HK-2 (cell line): ENCODE results near the gene TOX2.
A peak's percentile ranks its signal among the peaks of the same experiment; 100 is the strongest.

Experiments
- DNase-seq: peaks from one replicate; pipeline ENCODE4 v3.0.0-alpha.2; 2018; ENCODE audit not compliant: unreplicated experiment

The TOX2 gene

DNA sequence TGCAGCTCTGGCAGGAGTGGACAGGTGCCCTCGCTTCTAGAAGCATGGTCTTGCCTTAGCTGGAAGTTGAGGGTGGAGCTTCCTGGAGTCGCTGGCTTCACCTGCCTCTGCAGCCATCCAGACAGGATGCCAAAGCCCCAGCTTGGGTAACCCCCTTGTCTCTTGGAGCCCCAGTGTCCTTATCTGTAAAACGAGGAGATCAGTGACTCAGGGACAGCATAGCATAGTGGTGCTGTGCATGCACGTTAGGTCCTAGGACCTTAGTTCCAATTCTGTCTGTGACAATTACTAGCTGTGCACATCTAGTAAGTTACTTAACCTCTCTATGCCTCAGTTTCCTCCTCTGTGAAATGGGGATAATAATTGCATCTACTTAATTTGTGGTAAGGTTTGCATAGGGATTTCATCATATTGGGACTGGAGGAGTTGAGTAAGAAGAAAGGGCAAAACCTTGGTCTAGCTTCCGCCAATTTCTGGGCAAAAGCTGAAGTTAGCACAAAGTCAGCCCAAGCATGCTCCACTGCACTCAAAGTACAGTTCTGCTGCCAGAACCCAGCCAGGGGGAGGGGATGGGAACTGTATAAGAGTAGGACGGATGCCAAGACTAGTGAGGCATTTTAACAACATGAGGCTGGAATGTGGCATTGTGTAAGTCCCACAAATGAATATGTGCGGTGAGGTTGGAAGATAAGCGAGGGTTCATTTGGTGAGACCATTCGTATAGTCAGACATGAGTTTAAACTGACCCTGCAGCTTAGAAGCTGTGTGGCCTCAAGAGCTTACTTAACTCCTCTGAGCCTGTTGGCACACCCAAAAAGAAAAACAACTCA, 24.5 kb downstream of the TOX2 start:
- peak; percentile 79 for DNase-seq

GRCh38 chr20:43939762-43940121, 25.1 kb downstream of the TOX2 start:
- DNase-seq = no peak

GRCh38 chr20:43940518-43941225, 26.0 kb downstream of the TOX2 start:
- no peak for DNase-seq

DNA sequence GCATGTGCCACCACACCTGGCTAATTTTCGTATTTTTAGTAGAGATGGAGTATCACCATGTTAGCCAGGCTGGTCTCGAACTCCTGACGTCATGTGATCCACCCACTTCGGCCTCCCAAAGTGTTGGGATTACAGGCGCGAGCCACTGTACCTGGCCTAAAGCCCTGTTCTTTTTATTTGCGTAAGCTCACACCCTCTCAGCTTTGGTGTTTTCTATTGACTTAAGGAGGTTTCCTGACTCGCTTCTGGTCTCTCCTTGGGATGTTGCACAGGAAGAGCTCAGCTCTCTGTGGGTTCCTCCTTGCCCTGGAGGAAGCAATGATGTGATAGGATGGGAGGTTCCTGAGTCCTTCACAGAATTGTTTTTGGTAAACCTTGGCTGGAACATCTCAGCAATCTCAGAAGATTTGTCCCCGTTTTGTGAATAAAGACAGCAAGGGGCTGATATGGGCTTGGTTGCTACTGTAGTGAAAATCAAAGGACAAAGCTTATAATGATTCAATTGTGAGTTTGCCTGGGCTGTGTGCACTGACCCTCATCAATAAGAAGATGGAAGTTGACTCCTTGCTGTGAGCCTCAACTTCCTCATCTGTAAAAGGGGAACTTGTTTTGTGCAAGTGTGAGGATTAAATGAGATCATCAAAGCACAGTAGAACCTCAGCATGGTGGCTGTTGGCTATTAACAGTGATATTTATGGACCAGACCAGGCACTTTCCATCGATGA, 27.0 kb downstream of the TOX2 start:
- DNase-seq = no peak

DNA sequence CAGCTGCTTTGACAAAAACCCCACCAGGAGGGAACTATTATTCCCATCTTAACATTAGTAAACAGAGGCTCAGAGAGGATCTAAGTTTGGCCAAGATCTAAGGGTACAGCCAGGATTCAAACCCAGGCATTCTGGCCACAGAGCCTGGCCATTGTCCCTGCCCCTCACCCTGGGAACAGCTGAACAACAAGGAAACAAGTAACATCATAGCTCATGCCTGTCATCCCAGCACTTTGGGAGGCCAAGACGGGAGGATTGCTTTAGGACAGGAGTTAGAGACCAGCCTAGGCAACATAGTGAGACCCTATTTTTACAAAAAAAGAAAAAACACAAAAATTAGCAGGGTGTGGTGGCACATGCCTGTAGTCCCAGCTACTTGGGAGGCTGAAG, 27.5 kb downstream of the TOX2 start:
- no peak for DNase-seq

DNA sequence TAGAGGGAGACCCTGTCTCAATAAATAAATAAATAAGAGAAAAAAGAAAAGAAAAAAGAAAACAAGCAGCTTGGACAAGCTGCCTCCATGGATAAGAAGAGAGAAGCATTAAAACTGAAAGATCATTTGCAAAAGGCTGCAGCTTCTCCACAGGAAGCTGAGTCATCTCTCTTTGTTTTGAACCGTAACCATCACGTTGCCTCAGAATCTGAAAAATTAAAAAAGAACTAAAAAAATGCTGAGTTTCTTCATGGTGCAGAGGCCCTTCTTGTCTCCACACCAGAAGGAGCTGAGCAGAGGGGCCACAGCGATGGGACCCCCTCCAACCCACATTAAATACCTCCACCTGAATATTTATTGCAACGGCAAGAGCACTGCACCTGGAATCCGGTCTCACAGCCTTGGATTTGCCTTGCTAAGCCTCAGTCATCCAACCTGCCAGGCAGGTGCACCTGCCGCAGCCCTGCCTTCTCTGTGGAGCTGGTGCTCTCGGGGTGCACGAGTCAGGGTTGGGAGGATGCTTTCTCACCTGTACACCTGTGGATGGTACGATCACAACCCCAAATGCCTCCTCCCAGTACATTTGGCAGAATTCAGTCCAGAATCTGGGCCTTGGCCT, 28.1 kb downstream of the TOX2 start:
- DNase-seq = no peak

- no peak for DNase-seq
Measured at GRCh38 chr20:43943725-43944124, 29.1 kb downstream of the TOX2 start.

DNA sequence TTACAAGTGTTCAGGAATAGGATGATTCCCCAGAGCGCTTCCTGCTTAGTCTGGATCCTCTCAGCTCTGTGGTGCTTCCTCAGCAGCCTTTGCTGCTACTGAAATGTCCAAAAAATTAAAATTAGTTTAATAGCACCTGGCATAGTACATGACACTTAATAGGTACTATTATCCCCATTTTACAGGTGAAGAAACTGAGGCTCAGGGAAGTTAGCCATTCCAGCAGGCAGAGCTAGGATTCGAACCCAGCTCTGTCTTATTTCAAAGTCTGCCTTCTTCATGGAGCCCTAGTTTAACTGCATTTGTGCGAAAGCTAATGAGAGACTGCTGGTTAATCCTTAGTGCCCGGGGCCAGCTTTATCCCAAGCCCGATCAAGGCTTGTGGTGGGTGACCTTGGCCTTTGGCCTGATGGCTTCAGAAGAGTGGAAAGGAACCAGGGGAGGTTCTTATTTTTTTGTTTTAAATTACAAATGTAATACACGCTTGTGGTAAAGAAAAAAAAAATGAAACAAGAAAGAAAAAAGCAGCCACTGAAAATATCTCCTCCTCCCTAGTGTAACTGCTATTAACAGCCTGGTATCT, 30.1 kb downstream of the TOX2 start:
- DNase-seq = no peak

DNA sequence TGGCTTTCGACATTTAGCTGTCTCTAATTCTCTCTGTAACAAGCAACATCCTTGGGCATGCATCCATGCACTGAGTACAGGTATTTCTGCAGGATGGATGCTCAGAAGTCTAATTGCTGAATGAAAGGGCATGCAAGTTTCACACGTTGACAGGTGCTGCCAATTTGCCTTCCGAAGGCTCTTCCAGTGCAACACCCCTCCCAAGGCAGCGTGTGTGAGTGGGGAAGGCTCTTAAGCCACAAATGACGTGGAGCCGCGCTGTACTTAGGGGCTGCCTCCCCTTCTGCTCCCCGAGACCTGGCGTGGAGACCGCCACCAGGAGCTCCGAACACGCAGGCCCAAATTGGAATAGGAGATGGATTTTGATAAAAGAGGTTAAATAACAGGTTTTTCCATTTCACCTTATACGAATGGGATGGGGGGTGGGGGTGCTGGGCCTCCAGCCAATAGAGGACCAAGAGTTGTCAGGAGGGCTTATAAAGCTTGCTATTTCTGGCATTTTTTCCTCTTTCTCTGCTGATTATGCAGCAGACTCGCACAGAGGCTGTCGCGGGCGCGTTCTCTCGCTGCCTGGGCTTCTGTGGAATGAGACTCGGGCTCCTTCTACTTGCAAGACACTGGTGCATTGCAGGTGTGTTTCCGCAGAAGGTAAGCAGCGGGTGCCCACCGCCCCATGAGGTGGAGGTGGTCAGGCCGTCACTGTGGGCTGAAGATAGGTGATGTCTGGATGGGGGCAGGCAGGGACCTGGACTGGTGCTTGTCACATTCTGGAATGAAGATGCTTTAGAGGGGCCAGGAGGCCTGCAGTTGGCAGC, 30.9 kb downstream of the TOX2 start:
- no peak for DNase-seq

DNA sequence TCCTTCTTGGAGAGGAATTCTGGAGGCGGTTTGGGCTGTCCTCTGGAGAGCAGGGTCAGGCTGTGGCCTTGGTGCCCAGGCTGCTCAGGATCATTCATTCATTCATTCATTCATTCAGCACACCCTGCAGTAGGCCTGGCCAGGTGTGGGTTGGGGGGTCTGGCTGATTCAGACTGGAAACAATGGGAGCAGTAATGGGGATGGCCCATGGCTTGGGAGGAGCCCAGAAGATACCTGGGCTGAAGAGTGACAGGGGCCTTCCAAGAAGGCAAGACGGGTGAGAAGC, 31.5 kb downstream of the TOX2 start:
- DNase-seq = no peak

DNA sequence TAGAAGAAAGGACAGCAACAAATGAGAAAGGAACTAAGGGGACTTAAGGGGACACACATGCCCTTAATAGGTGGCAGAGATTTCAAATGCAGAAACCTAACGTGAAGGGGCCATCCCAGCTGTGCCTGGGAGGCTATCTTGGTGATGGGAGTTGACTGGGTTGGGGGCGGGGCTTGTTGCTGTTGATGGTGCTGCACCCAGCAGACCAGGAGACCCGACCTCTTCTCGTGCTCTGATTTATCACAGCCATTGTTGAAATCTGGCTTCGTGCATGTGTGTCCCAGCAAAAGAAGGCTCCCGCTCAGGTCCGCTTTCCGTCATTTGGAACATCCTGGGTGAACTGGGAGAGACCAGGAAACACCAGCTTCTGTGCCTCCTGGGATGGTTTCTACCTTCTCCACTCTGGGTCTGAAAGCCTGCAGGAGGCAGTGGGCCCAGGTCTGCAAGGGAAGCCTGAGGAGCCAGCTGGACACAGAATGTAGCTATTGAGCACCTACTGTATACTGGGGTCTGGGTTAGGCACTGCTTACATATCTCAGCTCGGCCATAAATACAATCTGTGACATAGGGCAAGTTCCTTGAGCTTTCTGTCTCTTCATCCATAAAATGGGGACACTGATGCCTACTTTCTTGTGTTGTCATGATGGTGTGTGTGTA, 32.1 kb downstream of the TOX2 start:
- no peak for DNase-seq

DNA sequence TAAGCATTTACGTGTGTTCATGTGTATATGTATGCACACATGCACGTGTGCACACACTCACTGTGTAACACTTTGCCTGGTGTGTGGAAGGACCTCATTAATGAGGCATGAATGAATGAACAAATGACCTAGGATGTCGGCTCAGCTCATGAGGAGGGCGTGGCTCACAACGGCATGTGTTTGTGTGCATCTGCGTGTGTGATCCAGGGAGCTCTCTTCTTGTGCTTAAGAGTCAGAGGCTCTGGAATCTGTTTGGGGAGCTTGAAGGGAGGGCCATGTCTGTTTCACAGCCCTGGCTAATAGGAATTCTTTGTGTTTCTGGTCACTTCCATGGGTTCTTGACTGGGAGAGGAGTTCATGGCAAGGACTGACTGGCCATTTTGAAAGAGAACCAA, 32.7 kb downstream of the TOX2 start:
- no peak for DNase-seq

DNA sequence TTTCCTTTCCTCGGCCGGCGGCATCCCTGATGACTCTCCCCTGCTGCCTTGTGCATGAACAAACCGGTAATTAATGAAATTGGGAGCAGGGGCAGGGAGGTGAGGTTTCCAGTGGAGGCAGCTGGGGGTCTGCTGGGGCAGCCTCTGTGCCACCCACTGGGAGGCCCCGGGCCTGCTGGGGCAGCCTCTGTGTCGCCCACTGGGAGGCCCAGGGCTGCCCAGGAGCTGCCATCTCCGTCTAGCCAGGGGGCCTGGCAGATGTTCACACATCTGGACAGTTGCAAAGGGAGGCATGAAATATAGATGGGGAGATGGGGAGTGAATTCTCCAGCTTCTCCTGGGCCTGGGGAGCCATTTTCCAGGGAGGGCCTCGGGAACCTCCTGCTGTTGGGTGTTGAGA, 33.8 kb downstream of the TOX2 start:
- no peak for DNase-seq

DNA sequence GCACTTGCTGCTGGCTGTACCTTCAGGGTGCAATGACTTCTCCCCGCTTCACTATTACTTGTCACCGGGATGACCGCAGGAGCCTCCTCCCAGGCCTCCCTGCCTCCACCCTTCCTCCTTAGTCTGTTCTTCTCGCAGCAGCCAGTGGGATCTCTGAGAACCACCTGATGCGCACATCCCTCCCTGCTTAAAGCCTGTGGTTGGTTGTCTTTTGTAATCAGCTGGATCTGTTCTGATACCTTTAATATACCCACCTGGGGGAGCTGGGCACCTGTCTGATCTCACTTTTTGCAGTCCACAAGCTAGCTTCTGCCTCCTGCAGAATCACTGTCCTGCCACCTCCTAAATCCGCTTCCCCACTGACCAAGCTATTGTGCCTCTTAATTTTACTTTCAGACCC, 34.6 kb downstream of the TOX2 start:
- no peak for DNase-seq

DNA sequence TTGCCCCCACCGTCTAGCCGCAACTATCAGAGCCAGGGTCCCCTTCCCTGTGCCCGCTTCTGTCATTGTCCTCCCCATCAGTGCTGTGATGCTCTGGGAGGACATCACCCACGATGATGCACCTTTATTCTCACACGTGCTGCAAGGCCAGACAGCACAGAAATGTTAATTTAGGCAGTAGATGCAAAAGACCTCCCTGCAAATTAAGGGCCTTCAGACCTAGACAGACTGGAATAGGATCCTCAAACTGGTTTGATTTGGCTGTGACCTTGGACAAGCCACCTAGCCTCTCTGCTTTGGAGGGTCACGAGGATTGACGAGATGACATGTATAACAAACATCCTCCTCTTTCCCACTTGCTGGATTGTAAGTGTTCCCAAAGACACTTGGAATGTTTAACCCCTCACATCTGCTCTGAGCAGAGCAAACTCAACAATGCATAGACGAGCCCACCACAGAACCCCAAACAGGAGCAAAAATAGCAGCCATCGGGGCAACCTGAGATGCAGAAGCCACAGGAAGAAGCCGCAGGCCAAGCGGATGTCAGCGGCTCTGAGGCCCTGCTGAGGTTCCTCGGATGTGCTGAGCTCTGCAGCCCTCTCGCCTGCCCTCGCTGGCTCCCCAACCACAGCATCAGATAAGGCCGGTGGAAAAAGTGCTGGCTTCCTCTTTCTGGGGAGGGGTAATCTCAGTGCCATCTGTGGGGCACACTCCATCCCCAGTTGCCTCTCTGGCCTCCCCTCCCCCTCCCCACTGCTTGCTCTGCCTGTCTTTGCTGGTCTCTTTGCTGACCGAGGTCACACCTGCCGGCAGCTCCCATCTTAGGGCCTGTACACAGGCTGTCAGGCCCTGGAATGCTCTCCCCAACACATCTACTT, 35.3 kb downstream of the TOX2 start:
- no peak for DNase-seq

DNA sequence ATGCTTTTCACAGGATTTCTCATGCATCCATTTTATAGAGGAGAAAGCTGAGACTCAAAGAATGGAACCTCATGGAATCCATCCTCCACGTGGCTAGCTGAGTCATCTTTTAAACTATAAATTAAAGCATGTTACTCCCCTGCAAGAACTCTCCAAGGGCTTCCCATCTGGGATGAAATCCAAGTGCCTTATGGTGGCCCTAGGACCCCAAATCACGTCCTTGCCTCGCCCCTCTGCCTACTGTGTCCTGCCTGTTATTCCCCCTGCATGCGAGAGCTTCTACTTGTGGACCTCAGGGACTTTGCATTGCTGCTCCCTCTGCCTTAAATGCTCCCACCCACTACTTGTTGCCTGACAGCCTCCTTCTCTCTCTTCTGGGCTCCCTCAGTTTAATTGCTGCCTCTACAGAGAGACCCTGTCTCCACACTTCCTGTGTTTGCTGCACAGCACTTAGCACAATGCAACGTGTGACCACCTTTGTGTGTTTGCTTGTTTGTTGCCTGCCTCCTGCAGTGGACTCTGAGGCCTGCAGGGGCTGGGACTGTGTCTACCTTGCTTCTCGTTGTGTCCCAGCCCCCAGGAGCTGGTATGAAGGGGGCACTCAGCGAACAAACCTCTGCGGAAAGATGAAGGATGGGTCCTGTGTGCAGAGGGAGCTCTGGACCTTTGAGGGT, 39.4 kb downstream of the TOX2 start:
- no peak for DNase-seq

GRCh38 chr20:43954704-43955061, 40.0 kb downstream of the TOX2 start:
- no peak for DNase-seq

- DNase-seq = peak; percentile 53
Measured at GRCh38 chr20:43955062-43955749, 40.6 kb downstream of the TOX2 start.

DNA sequence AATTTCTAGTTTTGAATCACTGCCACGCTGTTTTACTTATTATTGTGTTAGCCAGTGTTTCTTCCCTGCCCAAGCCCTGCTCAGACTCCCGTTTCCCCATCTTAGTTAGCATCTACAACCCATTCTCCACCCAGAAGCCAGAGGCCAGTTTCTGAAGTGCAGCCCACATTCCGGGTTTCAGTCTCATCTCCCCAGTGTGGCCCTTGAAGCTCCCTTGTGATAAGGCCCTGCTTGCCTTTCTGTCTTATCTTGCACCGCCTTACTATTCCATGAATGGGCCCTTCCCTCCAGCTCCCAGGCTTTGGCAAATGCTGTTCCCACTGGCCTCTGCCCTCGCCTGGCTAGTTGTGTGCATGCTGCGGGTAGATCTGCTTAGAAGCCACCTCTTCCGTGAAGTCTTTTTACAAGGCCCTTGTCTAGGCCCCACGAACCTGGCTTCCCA, 41.1 kb downstream of the TOX2 start:
- DNase-seq = no peak
